Activated CD8-positive, alpha-beta T cell treated with anti-CD3 and anti-CD28 coated beads for 36 hours (primary cell): Measurements from ENCODE around the gene STH. TPM values are rescaled to one million over a fixed set of nuclear protein-coding genes. Genes with fewer than 3 reads are reported as not detected.
A peak's percentile ranks its signal among the peaks of the same experiment; 100 is the strongest.

Experiments
- ATAC-seq: fragments of 200-7000 bp; cut with Tn5 transposase; one replicate; pipeline ENCODE4 v1.10.0; 2021; ENCODE audit warnings: mild to moderate bottlenecking, moderate library complexity
- CTCF ChIA-PET: fragments of 350-600 bp; sonication (Branson Sonifier 250); formaldehyde crosslinking; loops from one replicate; lab custom pipeline; 2021; ENCODE audit warnings: antibody characterized with exemption; lab: Charles Lee
- POLR2A ChIA-PET: fragments of 350-600 bp; sonication (Branson Sonifier 250); formaldehyde crosslinking; loops from one replicate; lab custom pipeline; 2021; ENCODE audit warnings: antibody characterized with exemption; lab: Charles Lee
- DNase-seq: peaks from one replicate; pipeline ENCODE4 v3.0.0-alpha.2; 2020
- H3K27ac Mint-ChIP-seq: one replicate; pipeline ENCODE4 v1.8.0; 2021; ENCODE audit warnings: mild to moderate bottlenecking, mixed read lengths
- H3K27me3 Mint-ChIP-seq: one replicate; pipeline ENCODE4 v1.8.0; 2021; ENCODE audit warnings: mixed read lengths
- H3K36me3 Mint-ChIP-seq: one replicate; pipeline ENCODE4 v1.8.0; 2021; ENCODE audit warnings: low read depth, mixed read lengths
- H3K4me1 Mint-ChIP-seq: one replicate; pipeline ENCODE4 v1.8.0; 2021; ENCODE audit warnings: low read depth, mixed read lengths
- H3K4me3 Mint-ChIP-seq: one replicate; pipeline ENCODE4 v1.8.0; 2021; ENCODE audit warnings: mild to moderate bottlenecking, moderate library complexity, mixed read lengths
- H3K9me3 Mint-ChIP-seq: one replicate; pipeline ENCODE4 v1.8.0; 2021; ENCODE audit warnings: mixed read lengths
- intact Hi-C: fragments of 100-400 bp; cut with micrococcal nuclease; formaldehyde crosslinking; loops from one replicate; pipeline ENCODE4 v1.10.0; 2022
- total RNA-seq, 2 experiments: library from RNA; stranded (reverse); gene quantifications; one replicate each; pipeline ENCODE4 v1.2.3, GENCODE V29; 2021
- TF ChIP-seq, protein P1 (sequence below): fragments of 200-600 bp; IDR thresholded peaks from one replicate; pipeline ENCODE4 v1.8.0; 2022; ENCODE audit warnings: antibody characterized with exemption, mild to moderate bottlenecking

Gene STH
- total RNA-seq, 2 experiments from 2014 or later: not detected

DNA sequence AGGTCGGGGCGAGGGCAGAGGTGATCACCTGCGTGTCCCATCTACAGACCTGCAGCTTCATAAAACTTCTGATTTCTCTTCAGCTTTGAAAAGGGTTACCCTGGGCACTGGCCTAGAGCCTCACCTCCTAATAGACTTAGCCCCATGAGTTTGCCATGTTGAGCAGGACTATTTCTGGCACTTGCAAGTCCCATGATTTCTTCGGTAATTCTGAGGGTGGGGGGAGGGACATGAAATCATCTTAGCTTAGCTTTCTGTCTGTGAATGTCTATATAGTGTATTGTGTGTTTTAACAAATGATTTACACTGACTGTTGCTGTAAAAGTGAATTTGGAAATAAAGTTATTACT, 28.9 kb downstream of the STH start:
- Mint-ChIP-seq H3K27ac (peak overlapping the region; percentile 27), H3K36me3 (peaks cover 26% of the 10 kb centered on the region), H3K4me3 (no peak overlapping the region), H3K4me1 (peaks cover 12% of the 10 kb centered on the region), H3K27me3 (no peaks in the 10 kb centered on the region), H3K9me3 (no peaks in the 10 kb centered on the region)
- ATAC-seq (no peak), DNase-seq (no peak)
- ChIA-PET CTCF (interaction anchor here (0.9 to 1.0 kb wide), 2 partner anchors 17 to 165 kb away, joined by 3 read pairs; partner anchors contain the start of gene KANSL1), POLR2A (interaction anchor here (1.2 kb wide), 1 partner anchor 171 kb away, joined by 4 read pairs; no protein-coding TSS in a partner anchor)
- TF ChIP-seq, protein P1, sequence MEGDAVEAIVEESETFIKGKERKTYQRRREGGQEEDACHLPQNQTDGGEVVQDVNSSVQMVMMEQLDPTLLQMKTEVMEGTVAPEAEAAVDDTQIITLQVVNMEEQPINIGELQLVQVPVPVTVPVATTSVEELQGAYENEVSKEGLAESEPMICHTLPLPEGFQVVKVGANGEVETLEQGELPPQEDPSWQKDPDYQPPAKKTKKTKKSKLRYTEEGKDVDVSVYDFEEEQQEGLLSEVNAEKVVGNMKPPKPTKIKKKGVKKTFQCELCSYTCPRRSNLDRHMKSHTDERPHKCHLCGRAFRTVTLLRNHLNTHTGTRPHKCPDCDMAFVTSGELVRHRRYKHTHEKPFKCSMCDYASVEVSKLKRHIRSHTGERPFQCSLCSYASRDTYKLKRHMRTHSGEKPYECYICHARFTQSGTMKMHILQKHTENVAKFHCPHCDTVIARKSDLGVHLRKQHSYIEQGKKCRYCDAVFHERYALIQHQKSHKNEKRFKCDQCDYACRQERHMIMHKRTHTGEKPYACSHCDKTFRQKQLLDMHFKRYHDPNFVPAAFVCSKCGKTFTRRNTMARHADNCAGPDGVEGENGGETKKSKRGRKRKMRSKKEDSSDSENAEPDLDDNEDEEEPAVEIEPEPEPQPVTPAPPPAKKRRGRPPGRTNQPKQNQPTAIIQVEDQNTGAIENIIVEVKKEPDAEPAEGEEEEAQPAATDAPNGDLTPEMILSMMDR: no peak
- intact Hi-C loops: no loop called here

DNA sequence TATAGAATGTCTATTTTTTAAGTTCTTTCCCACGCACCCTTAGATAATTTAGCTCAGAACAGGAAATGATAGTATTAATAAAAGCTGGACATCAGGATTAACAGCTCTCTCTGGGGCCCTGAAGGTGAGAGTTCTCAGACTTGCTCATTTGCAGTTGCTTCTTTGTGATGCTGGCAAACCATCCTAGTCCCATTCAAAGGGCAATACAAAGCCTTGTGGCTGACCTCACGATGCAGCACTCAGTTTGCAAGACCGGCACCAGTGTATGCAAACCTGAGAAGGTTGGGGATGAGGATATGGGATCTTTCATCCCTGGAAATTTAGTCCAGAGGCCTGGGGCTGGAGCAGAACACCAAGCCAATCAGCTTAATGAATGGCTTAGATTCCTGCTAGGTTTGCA, 29.3 kb downstream of the STH start:
- peaks cover 30% of the 10 kb centered on the region for H3K36me3 Mint-ChIP-seq

DNA sequence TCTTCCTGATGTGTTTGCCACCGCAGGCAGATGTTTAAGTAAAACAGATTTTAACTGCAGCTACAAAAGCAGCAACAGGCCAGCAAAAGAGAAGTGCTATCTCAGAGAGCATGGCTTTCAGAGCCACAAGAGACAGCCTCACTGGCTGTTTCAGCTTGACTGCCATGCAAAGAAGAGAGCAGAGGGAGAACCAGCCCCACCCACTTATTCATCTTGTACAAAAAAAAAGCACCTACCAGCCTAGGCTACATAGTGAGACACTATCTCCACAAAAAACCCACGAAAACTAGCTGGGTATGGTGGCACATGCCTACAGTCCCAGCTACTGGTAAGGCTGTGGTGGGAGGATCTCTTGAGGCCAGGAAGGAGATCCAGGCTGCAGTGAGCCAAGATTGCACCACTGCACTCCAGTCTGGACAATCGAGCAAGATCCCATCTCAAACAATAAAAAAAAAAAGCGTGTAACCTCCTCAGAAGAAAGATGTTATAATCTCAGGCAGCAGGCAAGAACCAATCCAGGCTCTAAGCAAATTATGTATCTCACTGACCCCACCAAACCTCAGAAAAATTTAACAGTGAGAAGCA, 30.0 kb downstream of the STH start:
- CTCF ChIA-PET: interaction anchor here (0.8 to 1.7 kb wide), 2 partner anchors 184 to 570 kb away, joined by 3 to 9 read pairs; no protein-coding TSS in a partner anchor

More for the DNA sequence above, 29.3 kb downstream of the STH start:
- ChIA-PET POLR2A (interaction anchor here (1.2 kb wide), 1 partner anchor 171 kb away, joined by 4 read pairs; no protein-coding TSS in a partner anchor), CTCF (interaction anchor here (0.9 to 1.7 kb wide), 3 partner anchors 16 to 184 kb away, joined by 3 to 9 read pairs (median 3); partner anchors contain the start of gene KANSL1)
- Mint-ChIP-seq H3K27ac (peak overlapping the region; percentile 32), H3K27me3 (no peaks in the 10 kb centered on the region), H3K9me3 (no peaks in the 10 kb centered on the region), H3K4me3 (no peak overlapping the region), H3K4me1 (peaks cover 12% of the 10 kb centered on the region)
- intact Hi-C loops: no loop called here
- TF ChIP-seq, protein P1: no peak
- DNase-seq: no peak
- ATAC-seq: no peak

DNA sequence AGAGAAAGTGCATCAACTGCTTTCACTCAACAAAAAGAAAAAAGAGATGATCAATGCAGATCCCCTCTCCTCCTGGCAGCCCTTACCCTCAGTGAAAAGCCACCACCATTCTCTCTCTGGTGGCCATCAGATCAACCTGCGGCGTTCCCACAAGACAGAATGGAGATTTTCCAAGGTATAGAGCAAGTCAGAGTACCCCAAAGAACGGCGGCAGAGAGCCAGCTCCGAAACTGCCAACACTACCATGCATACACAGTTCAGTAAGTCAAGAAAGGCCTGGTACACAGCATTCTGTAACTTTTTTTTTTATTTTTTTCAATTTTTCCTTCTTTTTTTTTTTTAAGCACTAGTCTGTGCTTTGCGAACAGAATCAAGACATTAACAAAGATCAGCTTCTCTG, 30.6 kb downstream of the STH start:
- ChIA-PET CTCF (interaction anchor here (0.8 to 1.8 kb wide), 3 partner anchors 15 to 569 kb away, joined by 3 to 9 read pairs (median 8); no protein-coding TSS in a partner anchor), POLR2A (no interaction called here)
- TF ChIP-seq, protein P1: no peak
- DNase-seq (no peak), ATAC-seq (no peak)
- Mint-ChIP-seq H3K4me3 (no peak overlapping the region), H3K36me3 (peaks cover 35% of the 10 kb centered on the region), H3K27me3 (no peaks in the 10 kb centered on the region), H3K27ac (peak overlapping the region; percentile 74), H3K4me1 (peaks cover 9% of the 10 kb centered on the region), H3K9me3 (no peaks in the 10 kb centered on the region)
- intact Hi-C loops: no loop called here

More for the DNA sequence above, 30.0 kb downstream of the STH start:
- Mint-ChIP-seq H3K36me3 (peaks cover 34% of the 10 kb centered on the region), H3K27me3 (no peaks in the 10 kb centered on the region), H3K4me1 (peaks cover 10% of the 10 kb centered on the region), H3K27ac (peak overlapping the region; percentile 74), H3K4me3 (no peak overlapping the region), H3K9me3 (no peaks in the 10 kb centered on the region)
- ATAC-seq (no peak), DNase-seq (no peak)
- TF ChIP-seq, protein P1: no peak
- intact Hi-C loops: no loop called here
- POLR2A ChIA-PET: interaction anchor here (1.2 kb wide), 1 partner anchor 170 kb away, joined by 4 read pairs; no protein-coding TSS in a partner anchor

DNA sequence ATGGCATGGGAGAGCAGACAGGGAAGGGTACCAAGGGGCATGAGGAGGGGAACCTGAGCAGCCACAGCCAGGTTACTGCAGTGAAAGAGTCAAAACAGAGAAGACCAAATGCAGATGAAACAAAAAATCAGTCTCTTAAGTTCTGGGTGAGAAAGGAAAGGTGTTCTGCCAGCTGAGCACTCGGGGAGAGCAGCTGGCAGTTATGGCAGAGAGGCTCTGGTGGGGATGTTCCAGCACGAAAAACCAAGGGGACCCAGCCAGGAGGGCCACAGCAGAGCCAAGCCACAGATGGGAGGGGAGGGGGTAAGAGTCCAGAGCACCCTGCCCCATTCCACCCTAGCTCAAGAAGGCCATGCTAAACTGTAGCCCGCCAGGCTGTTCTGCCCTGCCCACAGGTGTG, 31.7 kb downstream of the STH start:
- ATAC-seq (no peak), DNase-seq (no peak)
- Mint-ChIP-seq H3K9me3 (no peaks in the 10 kb centered on the region), H3K27ac (peak overlapping the region; percentile 55), H3K27me3 (no peaks in the 10 kb centered on the region), H3K36me3 (peaks cover 37% of the 10 kb centered on the region), H3K4me3 (no peak overlapping the region), H3K4me1 (peaks cover 21% of the 10 kb centered on the region)
- CTCF ChIA-PET: interaction anchor here (1.8 kb wide), 1 partner anchor 14 kb away, joined by 8 read pairs; no protein-coding TSS in a partner anchor
- POLR2A ChIA-PET: interaction anchor here (0.5 kb wide), 1 partner anchor 678 kb away, joined by 3 read pairs; no protein-coding TSS in a partner anchor
- intact Hi-C loops: no loop called here
- TF ChIP-seq, protein P1: no peak
